WERI-Rb-1 (cell line): Measurements from ENCODE around the gene ABCD1.

Experiments used
- DNase-seq: peaks from one replicate; pipeline ENCODE4 v3.0.0-alpha.2; 2020
- H3K27ac ChIP-seq: fragments of 250-450 bp; sonication (Bioruptor Pico); 2 replicates; pipeline ENCODE4 v1.5.1; 2020; ENCODE audit warnings: mild to moderate bottlenecking, moderate library complexity
- H3K27me3 ChIP-seq: fragments of 250-450 bp; sonication (Bioruptor Pico); 2 replicates; pipeline ENCODE4 v1.5.1; 2021; ENCODE audit warnings: mild to moderate bottlenecking, low read depth, moderate library complexity; ENCODE audit not compliant: insufficient read depth, severe bottlenecking
- H3K36me3 ChIP-seq: fragments of 250-450 bp; sonication (Bioruptor Pico); 2 replicates; pipeline ENCODE4 v1.5.1; 2020; ENCODE audit warnings: mild to moderate bottlenecking, moderate library complexity
- H3K4me3 ChIP-seq: 2 replicates; pipeline ENCODE4 v1.5.1; 2011; ENCODE audit warnings: low read depth, mild to moderate bottlenecking, control low read depth, low read length
- H3K9me3 ChIP-seq: fragments of 250-450 bp; sonication (Bioruptor Pico); 2 replicates; pipeline ENCODE4 v1.5.1; 2021; ENCODE audit warnings: mild to moderate bottlenecking, moderate library complexity; ENCODE audit not compliant: severe bottlenecking
- TF ChIP-seq, protein P1 (sequence below): IDR thresholded peaks from 2 replicates; pipeline ENCODE4 v1.5.1; 2011; ENCODE audit warnings: low read depth, mild to moderate bottlenecking, control low read depth, inconsistent platforms, low read length

Gene ABCD1

GRCh38 chrX:153774576-153775292 is 50.1 kb downstream of the ABCD1 start:
- no peak overlapping the region for H3K27ac ChIP-seq
- TF ChIP-seq, protein P1, sequence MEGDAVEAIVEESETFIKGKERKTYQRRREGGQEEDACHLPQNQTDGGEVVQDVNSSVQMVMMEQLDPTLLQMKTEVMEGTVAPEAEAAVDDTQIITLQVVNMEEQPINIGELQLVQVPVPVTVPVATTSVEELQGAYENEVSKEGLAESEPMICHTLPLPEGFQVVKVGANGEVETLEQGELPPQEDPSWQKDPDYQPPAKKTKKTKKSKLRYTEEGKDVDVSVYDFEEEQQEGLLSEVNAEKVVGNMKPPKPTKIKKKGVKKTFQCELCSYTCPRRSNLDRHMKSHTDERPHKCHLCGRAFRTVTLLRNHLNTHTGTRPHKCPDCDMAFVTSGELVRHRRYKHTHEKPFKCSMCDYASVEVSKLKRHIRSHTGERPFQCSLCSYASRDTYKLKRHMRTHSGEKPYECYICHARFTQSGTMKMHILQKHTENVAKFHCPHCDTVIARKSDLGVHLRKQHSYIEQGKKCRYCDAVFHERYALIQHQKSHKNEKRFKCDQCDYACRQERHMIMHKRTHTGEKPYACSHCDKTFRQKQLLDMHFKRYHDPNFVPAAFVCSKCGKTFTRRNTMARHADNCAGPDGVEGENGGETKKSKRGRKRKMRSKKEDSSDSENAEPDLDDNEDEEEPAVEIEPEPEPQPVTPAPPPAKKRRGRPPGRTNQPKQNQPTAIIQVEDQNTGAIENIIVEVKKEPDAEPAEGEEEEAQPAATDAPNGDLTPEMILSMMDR, result no peak
- no peaks in the 10 kb centered on the region for H3K9me3 ChIP-seq
- no peak for DNase-seq
- H3K4me3 ChIP-seq, result no peak overlapping the region
- peaks cover 28% of the 10 kb centered on the region for H3K27me3 ChIP-seq
- no peaks in the 10 kb centered on the region for H3K36me3 ChIP-seq

GRCh38 chrX:153775293-153776119 is 50.9 kb downstream of the ABCD1 start:
- no peak for DNase-seq
- Histone ChIP-seq H3K9me3 (no peaks in the 10 kb centered on the region), H3K4me3 (no peak overlapping the region), H3K27ac (no peak overlapping the region), H3K36me3 (no peaks in the 10 kb centered on the region), H3K27me3 (peaks cover 24% of the 10 kb centered on the region)
- TF ChIP-seq, protein P1, result no peak

GRCh38 chrX:153776120-153776599 is 51.5 kb downstream of the ABCD1 start:
- Histone ChIP-seq H3K4me3 (no peak overlapping the region), H3K27me3 (peaks cover 23% of the 10 kb centered on the region), H3K27ac (no peak overlapping the region), H3K36me3 (no peaks in the 10 kb centered on the region; the same call in 1 of the 2 replicates), H3K9me3 (no peaks in the 10 kb centered on the region)
- TF ChIP-seq, protein P1, result no peak
- DNase-seq, result no peak

GRCh38 chrX:153776611-153777045 is 52.0 kb downstream of the ABCD1 start:
- no peak overlapping the region for H3K4me3 ChIP-seq

DNA sequence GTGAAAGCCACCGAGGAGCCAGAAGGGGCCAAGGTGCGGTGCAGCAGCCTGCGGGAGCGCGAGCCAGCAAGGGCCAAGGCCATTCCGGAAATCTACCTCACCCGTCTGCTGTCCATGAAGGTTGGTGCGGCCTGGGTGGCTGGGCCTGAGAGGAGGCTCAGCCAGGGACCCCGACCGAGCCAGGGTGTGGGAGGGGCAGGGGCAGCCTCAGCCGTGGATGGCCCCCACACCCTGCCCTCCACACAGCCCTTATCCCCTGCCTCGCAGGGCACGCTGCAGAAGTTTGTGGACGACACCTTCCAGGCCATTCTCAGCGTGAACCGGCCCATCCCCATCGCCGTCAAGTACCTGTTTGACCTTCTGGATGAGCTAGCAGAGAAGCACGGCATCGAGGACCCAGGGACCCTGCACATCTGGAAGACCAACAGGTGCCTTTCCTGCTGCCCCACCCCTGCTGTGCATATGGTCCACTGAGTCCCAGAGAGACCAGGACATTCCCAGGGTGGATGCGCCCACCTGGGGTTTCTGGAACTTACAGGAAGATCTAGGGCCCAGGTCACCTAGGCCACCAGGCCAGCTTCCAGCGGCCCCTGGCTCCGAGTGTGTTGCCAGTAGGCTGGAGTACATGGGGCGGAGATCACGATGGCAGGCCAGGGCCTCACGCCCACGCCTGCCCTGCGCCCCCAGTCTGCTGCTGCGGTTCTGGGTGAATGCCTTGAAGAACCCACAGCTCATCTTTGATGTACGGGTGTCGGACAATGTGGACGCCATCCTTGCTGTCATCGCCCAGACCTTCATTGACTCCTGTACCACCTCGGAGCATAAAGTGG is 52.8 kb downstream of the ABCD1 start:
- Histone ChIP-seq H3K27me3 (peaks cover 14% of the 10 kb centered on the region), H3K9me3 (no peaks in the 10 kb centered on the region), H3K4me3 (no peak overlapping the region), H3K36me3 (no peaks in the 10 kb centered on the region; the same call in 1 of the 2 replicates), H3K27ac (no peak overlapping the region)
- TF ChIP-seq, protein P1, result no peak
- DNase-seq, result no peak

More at GRCh38 chrX:153776611-153777045, 52.0 kb downstream of the ABCD1 start:
- Histone ChIP-seq H3K27me3 (peaks cover 19% of the 10 kb centered on the region), H3K36me3 (no peaks in the 10 kb centered on the region; the same call in 1 of the 2 replicates), H3K27ac (no peak overlapping the region), H3K9me3 (no peaks in the 10 kb centered on the region)
- no peak for DNase-seq
- TF ChIP-seq, protein P1, result no peak
